ENCODE measurements around the gene TMEM131L. TPM values are rescaled to one million over a fixed set of nuclear protein-coding genes. Genes with fewer than 3 reads are reported as not detected.

Gene TMEM131L
- total RNA-seq, 1 experiment from 2014 or later = 14.6 TPM

- Histone ChIP-seq H4K5ac (ENCODE audit: insufficient read length, low read depth, low read length) (no peak overlapping the region), H3K79me1 (ENCODE audit: insufficient read depth, low read depth, low read length, poor library complexity, severe bottlenecking) (peaks cover 2% of the 10 kb centered on the region), H3K23me2 (ENCODE audit: insufficient read length, low read depth, low read length, poor library complexity, severe bottlenecking) (no peaks in the 10 kb centered on the region), H3K18ac (ENCODE audit: insufficient read length, low read depth, low read length) (no peak overlapping the region), H3K9ac (ENCODE audit: extremely low read depth, insufficient read length, low read length) (no peak overlapping the region), H2BK120ac (ENCODE audit: low read depth, low read length, poor library complexity, severe bottlenecking) (no peak overlapping the region), H4K8ac (replicated peaks; ENCODE audit: insufficient read length, low read depth, low read length) (no peak overlapping the region), H2BK20ac (ENCODE audit: low read depth, low read length, poor library complexity, severe bottlenecking) (no peak overlapping the region), H2BK15ac (ENCODE audit: low read depth, low read length) (no peak overlapping the region), H4K20me1 (ENCODE audit: control insufficient read depth, insufficient read depth, insufficient read length) (no peaks in the 10 kb centered on the region), H2AFZ (ENCODE audit: low read length) (no peak overlapping the region), H3K14ac (ENCODE audit: insufficient read depth, low read length) (no peak overlapping the region), H3K23ac (ENCODE audit: insufficient read length, low read depth, low read length) (no peak overlapping the region), H2BK5ac (ENCODE audit: insufficient read length, low read length) (no peak overlapping the region), H2AK5ac (ENCODE audit: insufficient read length, low read length) (no peak overlapping the region), H3K27me3 (ENCODE audit: insufficient read depth, low read length) (no peaks in the 10 kb centered on the region), H3K4me1 (ENCODE audit: insufficient read depth, low read length) (peaks cover 11% of the 10 kb centered on the region; the same call in 1 of the 2 replicates), H3K4ac (ENCODE audit: low read depth, low read length) (no peak overlapping the region), H2BK12ac (ENCODE audit: insufficient read length, low read depth, low read length) (no peak overlapping the region), H3K9me3 (ENCODE audit: control insufficient read depth, low read depth, low read length) (no peaks in the 10 kb centered on the region), H3K27ac (ENCODE audit: insufficient read length, low read depth, low read length) (no peak overlapping the region), H3T11ph (ENCODE audit: low read length) (no peak overlapping the region), H3K4me2 (ENCODE audit: insufficient read depth, insufficient read length, low read length) (no peak overlapping the region), H3K79me2 (ENCODE audit: insufficient read depth, low read length) (peaks cover 2% of the 10 kb centered on the region; the same call in 1 of the 2 replicates), H3K56ac (ENCODE audit: insufficient read length, low read depth, low read length) (no peak overlapping the region), H4K91ac (ENCODE audit: insufficient read length, low read depth, low read length) (no peak overlapping the region)
- Mint-ChIP-seq H3K4me1 (peaks cover 51 to 54% of the 10 kb centered on the region in 2 experiments), H3K27me3 (ENCODE audit: low read depth) (no peaks in the 10 kb centered on the region), H3K27ac (no peak overlapping the region; a peak in 1 of 7 replicates), H3K36me3 (ENCODE audit: insufficient read depth in 1 of 3, low read depth in 3 of 3) (peaks cover 0 to 8% (median 7%) of the 10 kb centered on the region in 3 experiments; a peak in 5 of 7 replicates), H3K9me3 (no peaks in the 10 kb centered on the region), H3K4me3 (no peak overlapping the region)
- no peak for TF ChIP-seq CTCF (conservative IDR thresholded peaks at IDR 0.05)
- no peak for DNase-seq
- WGBS (ENCODE audit: extremely low coverage, insufficient read length, low lambda C conversion rate) = no CpG with 5 or more reads among the region's 2 CpGs
Observed at GRCh38 chr4:153485359-153485758, 19.2 kb downstream of the TMEM131L start.

Measured in H9 (cell line).